ENCODE results near the gene ABHD17A. TPM values are rescaled to one million over a fixed set of nuclear protein-coding genes. Genes with fewer than 3 reads are reported as not detected.

The ABHD17A gene
- total and polyA plus RNA-seq, 9 of the 15 experiments (the other 6 are each of a cell fraction or from before 2014, with no cell fraction given), result 0.04 to 135 (median 21.8) TPM; not detected in 1

DNA sequence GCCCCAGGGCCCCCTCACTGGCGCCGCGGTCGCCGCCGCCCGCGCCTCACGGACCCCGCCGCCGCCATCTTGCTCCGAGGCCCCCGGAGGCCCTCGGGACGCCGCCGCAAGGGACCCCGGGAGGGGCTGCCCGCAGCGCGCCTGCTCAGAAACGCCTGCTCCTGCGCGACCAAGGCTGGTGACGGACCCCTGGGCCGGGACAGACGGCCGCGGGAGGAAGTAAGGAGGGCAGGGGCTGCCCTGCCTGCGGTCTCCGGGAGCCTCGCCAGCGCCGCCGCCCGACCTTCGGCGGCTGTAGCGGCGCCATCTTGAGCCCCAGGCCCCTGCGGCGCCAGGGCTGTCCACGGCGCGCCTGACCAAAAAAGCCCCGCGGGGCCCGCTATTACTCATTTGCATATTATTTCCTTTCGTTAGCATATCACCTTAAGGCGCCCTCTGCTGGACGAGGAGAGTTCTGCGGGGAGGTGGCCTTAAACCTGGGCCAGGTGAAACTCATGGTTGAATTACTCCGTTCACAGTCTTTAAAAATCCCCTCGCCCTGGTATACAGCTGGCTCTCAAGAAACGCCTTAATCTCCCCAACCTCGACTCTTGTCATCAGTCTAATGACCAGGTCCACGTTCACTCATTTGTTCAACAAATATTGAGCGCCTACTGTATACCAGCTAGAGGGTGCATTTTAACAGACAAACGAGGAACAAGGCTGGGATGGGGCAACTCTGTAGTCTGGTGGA, 36.7 kb downstream of the ABHD17A start, which contains the start of gene REXO1 (continued):
- TF ChIP-seq, protein P1, sequence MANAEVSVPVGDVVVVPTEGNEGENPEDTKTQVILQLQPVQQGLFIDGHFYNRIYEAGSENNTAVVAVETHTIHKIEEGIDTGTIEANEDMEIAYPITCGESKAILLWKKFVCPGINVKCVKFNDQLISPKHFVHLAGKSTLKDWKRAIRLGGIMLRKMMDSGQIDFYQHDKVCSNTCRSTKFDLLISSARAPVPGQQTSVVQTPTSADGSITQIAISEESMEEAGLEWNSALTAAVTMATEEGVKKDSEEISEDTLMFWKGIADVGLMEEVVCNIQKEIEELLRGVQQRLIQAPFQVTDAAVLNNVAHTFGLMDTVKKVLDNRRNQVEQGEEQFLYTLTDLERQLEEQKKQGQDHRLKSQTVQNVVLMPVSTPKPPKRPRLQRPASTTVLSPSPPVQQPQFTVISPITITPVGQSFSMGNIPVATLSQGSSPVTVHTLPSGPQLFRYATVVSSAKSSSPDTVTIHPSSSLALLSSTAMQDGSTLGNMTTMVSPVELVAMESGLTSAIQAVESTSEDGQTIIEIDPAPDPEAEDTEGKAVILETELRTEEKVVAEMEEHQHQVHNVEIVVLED (CRISPR knock-in tag; IDR thresholded peaks at IDR 0.05), result peak; percentile 66
- TF ChIP-seq ZNF699 (CRISPR knock-in tag; IDR thresholded peaks at IDR 0.05; ENCODE audit: insufficient replicate concordance), result no peak
- TF ChIP-seq NFATC3 (IDR thresholded peaks at IDR 0.05), result no peak
- TF ChIP-seq ZNF507 (tag; conservative IDR thresholded peaks at IDR 0.05), result no peak
- no peak for TF ChIP-seq SNRNP70 (optimal IDR thresholded peaks at IDR 0.05; ENCODE audit: low read depth, low read length)
- TF ChIP-seq, protein P2, sequence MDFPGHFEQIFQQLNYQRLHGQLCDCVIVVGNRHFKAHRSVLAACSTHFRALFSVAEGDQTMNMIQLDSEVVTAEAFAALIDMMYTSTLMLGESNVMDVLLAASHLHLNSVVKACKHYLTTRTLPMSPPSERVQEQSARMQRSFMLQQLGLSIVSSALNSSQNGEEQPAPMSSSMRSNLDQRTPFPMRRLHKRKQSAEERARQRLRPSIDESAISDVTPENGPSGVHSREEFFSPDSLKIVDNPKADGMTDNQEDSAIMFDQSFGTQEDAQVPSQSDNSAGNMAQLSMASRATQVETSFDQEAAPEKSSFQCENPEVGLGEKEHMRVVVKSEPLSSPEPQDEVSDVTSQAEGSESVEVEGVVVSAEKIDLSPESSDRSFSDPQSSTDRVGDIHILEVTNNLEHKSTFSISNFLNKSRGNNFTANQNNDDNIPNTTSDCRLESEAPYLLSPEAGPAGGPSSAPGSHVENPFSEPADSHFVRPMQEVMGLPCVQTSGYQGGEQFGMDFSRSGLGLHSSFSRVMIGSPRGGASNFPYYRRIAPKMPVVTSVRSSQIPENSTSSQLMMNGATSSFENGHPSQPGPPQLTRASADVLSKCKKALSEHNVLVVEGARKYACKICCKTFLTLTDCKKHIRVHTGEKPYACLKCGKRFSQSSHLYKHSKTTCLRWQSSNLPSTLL (IDR thresholded peaks at IDR 0.05), result no peak
- TF ChIP-seq ELF2 (CRISPR knock-in tag; IDR thresholded peaks at IDR 0.05), result no peak
- TF ChIP-seq NR2C2 (CRISPR knock-in tag; IDR thresholded peaks at IDR 0.05), result no peak; the same call in 1 of the 2 replicates
- peak; percentile 72 for TF ChIP-seq NR2C2 (tag; IDR thresholded peaks at IDR 0.05)
- no peak for TF ChIP-seq CBX2 (IDR thresholded peaks at IDR 0.05; ENCODE audit: insufficient read depth, low read length, poor library complexity, severe bottlenecking)
- peak; percentile 75 for TF ChIP-seq PHF20 (IDR thresholded peaks at IDR 0.05; ENCODE audit: partially characterized antibody)
- TF ChIP-seq IRF2 (CRISPR knock-in tag; IDR thresholded peaks at IDR 0.05), result no peak
- peak; percentile 94 for TF ChIP-seq TAF1 (IDR thresholded peaks at IDR 0.05; ENCODE audit: control insufficient read depth, extremely low read depth, insufficient read depth, low read length, severe bottlenecking)
- TF ChIP-seq STAG1 (CRISPR knock-in tag; IDR thresholded peaks at IDR 0.05; ENCODE audit: borderline replicate concordance), result no peak
- TF ChIP-seq, protein P3, sequence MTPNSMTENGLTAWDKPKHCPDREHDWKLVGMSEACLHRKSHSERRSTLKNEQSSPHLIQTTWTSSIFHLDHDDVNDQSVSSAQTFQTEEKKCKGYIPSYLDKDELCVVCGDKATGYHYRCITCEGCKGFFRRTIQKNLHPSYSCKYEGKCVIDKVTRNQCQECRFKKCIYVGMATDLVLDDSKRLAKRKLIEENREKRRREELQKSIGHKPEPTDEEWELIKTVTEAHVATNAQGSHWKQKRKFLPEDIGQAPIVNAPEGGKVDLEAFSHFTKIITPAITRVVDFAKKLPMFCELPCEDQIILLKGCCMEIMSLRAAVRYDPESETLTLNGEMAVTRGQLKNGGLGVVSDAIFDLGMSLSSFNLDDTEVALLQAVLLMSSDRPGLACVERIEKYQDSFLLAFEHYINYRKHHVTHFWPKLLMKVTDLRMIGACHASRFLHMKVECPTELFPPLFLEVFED (CRISPR knock-in tag; conservative IDR thresholded peaks at IDR 0.05), result 0 out of 2 replicates have a peak, but pooled peaks have one; percentile 44
- no peak for TF ChIP-seq XRCC4 (IDR thresholded peaks at IDR 0.05; ENCODE audit: extremely low read depth, insufficient read depth, insufficient read length)
- TF ChIP-seq NR2C1 (IDR thresholded peaks at IDR 0.05), result no peak
- no peak for TF ChIP-seq NR2C1 (tag; IDR thresholded peaks at IDR 0.05)
- TF ChIP-seq, protein P4, sequence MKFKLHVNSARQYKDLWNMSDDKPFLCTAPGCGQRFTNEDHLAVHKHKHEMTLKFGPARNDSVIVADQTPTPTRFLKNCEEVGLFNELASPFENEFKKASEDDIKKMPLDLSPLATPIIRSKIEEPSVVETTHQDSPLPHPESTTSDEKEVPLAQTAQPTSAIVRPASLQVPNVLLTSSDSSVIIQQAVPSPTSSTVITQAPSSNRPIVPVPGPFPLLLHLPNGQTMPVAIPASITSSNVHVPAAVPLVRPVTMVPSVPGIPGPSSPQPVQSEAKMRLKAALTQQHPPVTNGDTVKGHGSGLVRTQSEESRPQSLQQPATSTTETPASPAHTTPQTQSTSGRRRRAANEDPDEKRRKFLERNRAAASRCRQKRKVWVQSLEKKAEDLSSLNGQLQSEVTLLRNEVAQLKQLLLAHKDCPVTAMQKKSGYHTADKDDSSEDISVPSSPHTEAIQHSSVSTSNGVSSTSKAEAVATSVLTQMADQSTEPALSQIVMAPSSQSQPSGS (CRISPR knock-in tag; IDR thresholded peaks at IDR 0.05), result no peak
- no peak for TF ChIP-seq RBM14 (IDR thresholded peaks at IDR 0.05; ENCODE audit: borderline replicate concordance, insufficient read depth, low read depth, low read length)
- no peak for TF ChIP-seq POLR3G (IDR thresholded peaks at IDR 0.05; ENCODE audit: extremely low read depth, insufficient read length, insufficient replicate concordance)

Data from K562 (cell line).